Uterus (tissue), 2 donors: ENCODE results near the gene RSPH1.

Source experiments
- CTCF ChIP-seq, 4 experiments: fragments of 200-600 bp in 2 of 4; fragments of 450-650 bp in 2 of 4; sonication (generic) in 2 of 4; IDR thresholded peaks; one replicate each; pipeline ENCODE4 v1.5.1; 2016 to 2019; ENCODE audit warnings: antibody characterized with exemption in 4 of 4, mild to moderate bottlenecking in 2 of 4, moderate library complexity in 1 of 4
- POLR2A ChIP-seq, 2 donors: fragments of 450-650 bp; IDR thresholded peaks; one replicate each; pipeline ENCODE4 v1.6.1; 2016; ENCODE audit warnings: antibody characterized with exemption in 2 of 2, mild to moderate bottlenecking in 1 of 2, moderate library complexity in 1 of 2

GRCh38 chr21:42460391-42461184 is 35.4 kb downstream of the RSPH1 start:
- TF ChIP-seq CTCF (IDR thresholded peaks at IDR 0.05): no peak
- no peak for TF ChIP-seq POLR2A (IDR thresholded peaks at IDR 0.05)
